KMS-11 (cell line): Measurements from ENCODE around the gene EXOC3L2.

Experiments
- H2AFZ ChIP-seq: fragments of 200-600 bp; sonication (generic); 2 replicates; pipeline ENCODE4 v1.6.1; 2016; ENCODE audit warnings: antibody characterized with exemption, mixed run types, low read depth
- H3K27ac ChIP-seq: fragments of 200-600 bp; sonication (generic); 2 replicates; pipeline ENCODE4 v1.6.1; 2016; ENCODE audit warnings: mild to moderate bottlenecking, mixed run types
- H3K27me3 ChIP-seq: fragments of 200-600 bp; sonication (generic); 2 replicates; pipeline ENCODE4 v1.6.1; 2017; ENCODE audit warnings: mild to moderate bottlenecking, low read depth, mixed run types, moderate library complexity; ENCODE audit not compliant: insufficient read depth
- H3K36me3 ChIP-seq: fragments of 200-600 bp; sonication (generic); 2 replicates; pipeline ENCODE4 v1.6.1; 2017; ENCODE audit warnings: mild to moderate bottlenecking, mixed run types; ENCODE audit not compliant: insufficient read depth
- H3K4me1 ChIP-seq: fragments of 200-600 bp; sonication (generic); 2 replicates; pipeline ENCODE4 v1.6.1; 2016; ENCODE audit warnings: mild to moderate bottlenecking, low read depth, mixed run types; ENCODE audit not compliant: poor library complexity, severe bottlenecking
- H3K4me2 ChIP-seq: fragments of 200-600 bp; sonication (generic); 2 replicates; pipeline ENCODE4 v1.7.0; 2016; ENCODE audit warnings: mild to moderate bottlenecking, mixed run types
- H3K4me3 ChIP-seq: fragments of 200-600 bp; sonication (generic); IDR thresholded peaks from 2 replicates; pipeline ENCODE4 v1.6.1; 2017; ENCODE audit warnings: low read depth, low read length, mixed read lengths; ENCODE audit not compliant: insufficient read depth
- H3K79me2 ChIP-seq: fragments of 200-600 bp; sonication (generic); 2 replicates; pipeline ENCODE4 v1.6.1; 2016; ENCODE audit warnings: low read depth, mixed run types; ENCODE audit not compliant: insufficient read depth
- H3K9ac ChIP-seq: fragments of 200-600 bp; sonication (generic); 2 replicates; pipeline ENCODE4 v1.6.1; 2016; ENCODE audit warnings: mild to moderate bottlenecking, mixed run types
- H4K20me1 ChIP-seq: fragments of 200-600 bp; sonication (generic); 2 replicates; pipeline ENCODE4 v1.6.1; 2016; ENCODE audit warnings: mild to moderate bottlenecking, mixed run types; ENCODE audit not compliant: insufficient read depth
- CTCF ChIP-seq: fragments of 200-600 bp; sonication (generic); conservative IDR thresholded peaks from 2 replicates; pipeline ENCODE4 v1.6.1; 2017; ENCODE audit warnings: low read depth, mild to moderate bottlenecking, antibody characterized with exemption, low read length, moderate library complexity, mixed read lengths

The EXOC3L2 gene

GRCh38 chr19:45191375-45191774 is 53.8 kb downstream of the EXOC3L2 start:
- Histone ChIP-seq H3K4me2 (no peak overlapping the region), H4K20me1 (no peaks in the 10 kb centered on the region), H3K27ac (no peak overlapping the region), H3K27me3 (no peaks in the 10 kb centered on the region), H3K4me1 (no peaks in the 10 kb centered on the region), H2AFZ (no peak overlapping the region), H3K9ac (no peak overlapping the region), H3K4me3 (no peak overlapping the region), H3K79me2 (no peaks in the 10 kb centered on the region), H3K36me3 (no peaks in the 10 kb centered on the region)
- TF ChIP-seq CTCF: no peak

- Histone ChIP-seq H3K9ac (no peak overlapping the region), H3K27me3 (no peaks in the 10 kb centered on the region), H3K36me3 (no peaks in the 10 kb centered on the region), H3K4me1 (no peaks in the 10 kb centered on the region), H3K79me2 (no peaks in the 10 kb centered on the region), H3K27ac (no peak overlapping the region), H3K4me2 (no peak overlapping the region), H2AFZ (no peak overlapping the region), H4K20me1 (no peaks in the 10 kb centered on the region), H3K4me3 (no peak overlapping the region)
- TF ChIP-seq CTCF: no peak
These were observed 55.2 kb downstream of the EXOC3L2 start for GRCh38 chr19:45189971-45190370.

GRCh38 chr19:45187421-45188100 is 57.6 kb downstream of the EXOC3L2 start:
- H3K79me2 ChIP-seq: no peaks in the 10 kb centered on the region
- peak overlapping the region; percentile 38; the same call in 1 of the 2 replicates for H2AFZ ChIP-seq
- no peaks in the 10 kb centered on the region for H3K36me3 ChIP-seq
- H3K9ac ChIP-seq: no peak overlapping the region
- H3K4me2 ChIP-seq: no peak overlapping the region
- H3K4me3 ChIP-seq: no peak overlapping the region
- H4K20me1 ChIP-seq: no peaks in the 10 kb centered on the region
- no peak overlapping the region for H3K27ac ChIP-seq
- no peaks in the 10 kb centered on the region for H3K4me1 ChIP-seq
- no peaks in the 10 kb centered on the region for H3K27me3 ChIP-seq
- TF ChIP-seq CTCF: peak; percentile 80

GRCh38 chr19:45186509-45187334 is 58.5 kb downstream of the EXOC3L2 start:
- no peak overlapping the region; the same call in 1 of the 2 replicates for H2AFZ ChIP-seq
- H3K4me2 ChIP-seq: no peak overlapping the region
- H3K36me3 ChIP-seq: no peaks in the 10 kb centered on the region
- H3K79me2 ChIP-seq: peaks cover 5% of the 10 kb centered on the region; the same call in 1 of the 2 replicates
- no peaks in the 10 kb centered on the region for H3K4me1 ChIP-seq
- no peak for TF ChIP-seq CTCF
- H3K9ac ChIP-seq: no peak overlapping the region
- H3K27ac ChIP-seq: no peak overlapping the region
- H3K27me3 ChIP-seq: no peaks in the 10 kb centered on the region
- no peak overlapping the region for H3K4me3 ChIP-seq
- H4K20me1 ChIP-seq: no peaks in the 10 kb centered on the region
